OCI-LY7 (cell line): Measurements from ENCODE around the gene SPTB.

Experiments used
- EZH2phosphoT487 ChIP-seq: fragments of 200-600 bp; sonication (generic); IDR thresholded peaks from 2 replicates; pipeline ENCODE4 v1.6.1; 2018; ENCODE audit warnings: low read depth, borderline replicate concordance, mild to moderate bottlenecking, mixed run types, antibody characterized with exemption, low read length, moderate library complexity, mixed read lengths
- TF ChIP-seq, protein P1 (sequence below): fragments of 200-600 bp; sonication (generic); conservative IDR thresholded peaks from 2 replicates; pipeline ENCODE4 v1.5.1; 2014; ENCODE audit warnings: mild to moderate bottlenecking, antibody characterized with exemption, low read length, moderate library complexity, mixed read lengths

DNA sequence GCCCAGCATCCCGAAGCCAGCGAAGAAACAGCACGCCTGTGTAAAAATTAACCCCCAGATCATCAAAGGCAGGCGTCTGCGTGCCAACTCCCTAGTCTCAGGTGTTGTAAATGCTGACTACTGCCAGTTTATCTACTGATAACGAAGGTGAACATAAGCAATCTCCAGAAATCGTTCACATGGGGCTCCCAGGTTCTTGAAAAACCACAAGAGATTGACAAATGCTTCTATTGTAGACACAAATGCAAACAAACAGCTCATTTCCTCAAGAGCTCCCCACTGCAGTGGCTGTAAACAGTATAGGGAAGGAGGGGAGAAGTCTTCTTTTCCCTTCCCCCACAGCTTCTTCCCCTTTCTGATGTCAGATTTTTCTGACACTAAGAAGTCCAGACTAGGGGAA is 180.8 kb downstream of the SPTB start:
- TF ChIP-seq, protein P1, sequence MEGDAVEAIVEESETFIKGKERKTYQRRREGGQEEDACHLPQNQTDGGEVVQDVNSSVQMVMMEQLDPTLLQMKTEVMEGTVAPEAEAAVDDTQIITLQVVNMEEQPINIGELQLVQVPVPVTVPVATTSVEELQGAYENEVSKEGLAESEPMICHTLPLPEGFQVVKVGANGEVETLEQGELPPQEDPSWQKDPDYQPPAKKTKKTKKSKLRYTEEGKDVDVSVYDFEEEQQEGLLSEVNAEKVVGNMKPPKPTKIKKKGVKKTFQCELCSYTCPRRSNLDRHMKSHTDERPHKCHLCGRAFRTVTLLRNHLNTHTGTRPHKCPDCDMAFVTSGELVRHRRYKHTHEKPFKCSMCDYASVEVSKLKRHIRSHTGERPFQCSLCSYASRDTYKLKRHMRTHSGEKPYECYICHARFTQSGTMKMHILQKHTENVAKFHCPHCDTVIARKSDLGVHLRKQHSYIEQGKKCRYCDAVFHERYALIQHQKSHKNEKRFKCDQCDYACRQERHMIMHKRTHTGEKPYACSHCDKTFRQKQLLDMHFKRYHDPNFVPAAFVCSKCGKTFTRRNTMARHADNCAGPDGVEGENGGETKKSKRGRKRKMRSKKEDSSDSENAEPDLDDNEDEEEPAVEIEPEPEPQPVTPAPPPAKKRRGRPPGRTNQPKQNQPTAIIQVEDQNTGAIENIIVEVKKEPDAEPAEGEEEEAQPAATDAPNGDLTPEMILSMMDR: no peak
- no peak for TF ChIP-seq EZH2phosphoT487
